Skeletal muscle satellite cell (primary cell): ENCODE measurements around the gene LPO.

ENCODE experiments used
- H3K27me3 ChIP-seq: 2 replicates; pipeline ENCODE4 v1.7.0; 2013; ENCODE audit warnings: low read length; ENCODE audit not compliant: control insufficient read depth, insufficient read depth
- H3K36me3 ChIP-seq: 2 replicates; pipeline ENCODE4 v1.7.0; 2013; ENCODE audit warnings: mild to moderate bottlenecking, control low read depth, low read length; ENCODE audit not compliant: insufficient read depth
- H3K4me1 ChIP-seq: 2 replicates; pipeline ENCODE4 v1.7.0; 2013; ENCODE audit warnings: low read length; ENCODE audit not compliant: control insufficient read depth, insufficient read depth
- H3K4me2 ChIP-seq: 2 replicates; pipeline ENCODE4 v1.7.0; 2013; ENCODE audit warnings: mild to moderate bottlenecking, low read length
- H3K4me3 ChIP-seq: 2 replicates; pipeline ENCODE4 v1.7.0; 2013; ENCODE audit warnings: low read length
- H3K9ac ChIP-seq: 2 replicates; pipeline ENCODE4 v1.7.0; 2013; ENCODE audit warnings: mild to moderate bottlenecking, low read depth, low read length, moderate library complexity
- H3K9me3 ChIP-seq: replicated peaks from 2 replicates; pipeline ENCODE4 v1.7.0; 2013; ENCODE audit warnings: mild to moderate bottlenecking, control low read depth, low read length

LPO gene

DNA sequence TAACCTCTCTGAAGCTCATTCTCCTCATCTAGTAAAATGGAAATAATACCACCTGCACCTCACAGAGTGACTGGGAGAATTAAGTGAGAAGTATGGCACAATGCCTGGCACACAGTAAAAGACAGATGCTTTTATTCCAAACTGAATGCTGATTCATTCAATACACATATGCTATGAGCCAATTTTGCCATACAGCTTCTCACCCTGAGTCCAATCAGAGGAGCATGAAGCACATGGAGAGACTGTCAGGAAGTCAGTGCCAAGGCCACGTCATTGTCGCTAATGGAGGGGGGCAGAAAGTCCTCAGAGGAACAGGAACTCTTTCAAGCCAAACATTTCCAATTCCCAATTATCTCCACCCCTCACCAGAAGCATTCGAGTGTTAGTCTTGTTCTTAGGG, 30.9 kb upstream of the LPO start:
- Histone ChIP-seq H3K9ac (no peak overlapping the region), H3K4me2 (no peak overlapping the region), H3K9me3 (no peaks in the 10 kb centered on the region), H3K4me1 (no peaks in the 10 kb centered on the region), H3K4me3 (no peak overlapping the region), H3K36me3 (peaks cover 19% of the 10 kb centered on the region), H3K27me3 (no peaks in the 10 kb centered on the region)

DNA sequence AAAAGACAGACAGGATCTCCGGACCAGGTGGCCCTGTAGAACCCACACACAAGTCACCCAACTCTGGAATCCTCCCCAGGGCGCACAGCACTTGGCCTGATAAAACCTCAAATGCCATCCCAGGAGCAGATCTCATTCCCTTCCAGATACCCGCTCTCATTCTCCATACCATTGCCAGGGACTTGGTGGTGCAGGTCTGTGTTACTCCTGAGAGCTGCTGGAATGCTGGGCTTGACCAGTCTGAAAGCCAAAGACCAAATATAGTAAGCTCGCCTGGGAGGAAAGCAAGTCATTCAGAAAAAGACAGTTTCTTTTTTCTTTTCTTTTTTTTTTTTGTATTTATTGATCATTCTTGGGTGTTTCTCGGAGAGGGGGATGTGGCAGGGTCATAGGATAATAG, 30.0 kb upstream of the LPO start:
- Histone ChIP-seq H3K9ac (no peak overlapping the region), H3K4me3 (no peak overlapping the region), H3K4me2 (no peak overlapping the region), H3K4me1 (no peaks in the 10 kb centered on the region), H3K9me3 (no peaks in the 10 kb centered on the region), H3K27me3 (no peaks in the 10 kb centered on the region), H3K36me3 (peaks cover 19% of the 10 kb centered on the region)

DNA sequence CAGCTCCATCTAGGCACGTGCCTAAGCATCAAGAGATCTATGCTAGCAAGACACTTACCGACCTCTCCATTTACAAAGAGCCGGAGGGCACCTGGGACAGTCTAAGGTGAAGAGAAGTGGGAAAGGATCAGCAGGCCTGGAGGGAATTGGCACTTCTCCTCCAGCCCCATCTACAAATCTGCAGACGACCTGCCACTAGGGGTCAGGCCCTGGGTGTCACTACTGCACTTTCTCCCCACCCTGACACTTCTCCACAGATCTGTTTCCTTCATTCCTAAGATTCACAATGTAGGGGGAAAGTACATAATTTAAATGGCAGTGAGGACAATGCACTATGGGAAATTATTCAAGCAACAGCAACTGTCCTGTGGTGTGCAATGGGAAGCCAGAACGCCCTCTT, 27.5 kb upstream of the LPO start:
- H3K9me3 ChIP-seq, result no peaks in the 10 kb centered on the region
- H3K4me1 ChIP-seq, result no peaks in the 10 kb centered on the region
- no peaks in the 10 kb centered on the region for H3K27me3 ChIP-seq
- no peak overlapping the region for H3K9ac ChIP-seq
- H3K4me3 ChIP-seq, result no peak overlapping the region
- H3K36me3 ChIP-seq, result peaks cover 19% of the 10 kb centered on the region
- no peak overlapping the region for H3K4me2 ChIP-seq

DNA sequence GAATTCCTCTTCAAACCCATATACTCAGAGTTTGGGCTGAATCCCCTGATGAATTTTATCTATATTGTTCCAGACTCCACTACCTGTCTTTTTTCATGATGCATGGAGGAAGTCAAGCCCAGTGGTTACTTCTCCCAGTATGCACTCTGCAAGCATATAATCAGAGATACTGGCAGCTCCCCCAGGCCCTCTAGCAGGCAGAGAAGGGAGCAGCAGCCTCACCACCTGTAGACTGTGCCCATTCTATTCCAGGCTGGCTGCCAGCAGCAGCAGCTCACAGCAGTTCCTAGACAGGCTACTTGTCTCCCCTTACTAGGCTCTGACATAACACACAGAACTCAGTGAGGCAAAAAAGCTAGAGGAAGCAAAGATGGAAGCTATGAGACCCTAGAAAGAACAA, 22.7 kb upstream of the LPO start:
- H3K9ac ChIP-seq, result no peak overlapping the region
- H3K27me3 ChIP-seq, result no peaks in the 10 kb centered on the region
- H3K4me2 ChIP-seq, result no peak overlapping the region
- no peaks in the 10 kb centered on the region for H3K36me3 ChIP-seq
- no peak overlapping the region for H3K4me3 ChIP-seq
- no peaks in the 10 kb centered on the region for H3K9me3 ChIP-seq
- peaks cover 9% of the 10 kb centered on the region for H3K4me1 ChIP-seq

DNA sequence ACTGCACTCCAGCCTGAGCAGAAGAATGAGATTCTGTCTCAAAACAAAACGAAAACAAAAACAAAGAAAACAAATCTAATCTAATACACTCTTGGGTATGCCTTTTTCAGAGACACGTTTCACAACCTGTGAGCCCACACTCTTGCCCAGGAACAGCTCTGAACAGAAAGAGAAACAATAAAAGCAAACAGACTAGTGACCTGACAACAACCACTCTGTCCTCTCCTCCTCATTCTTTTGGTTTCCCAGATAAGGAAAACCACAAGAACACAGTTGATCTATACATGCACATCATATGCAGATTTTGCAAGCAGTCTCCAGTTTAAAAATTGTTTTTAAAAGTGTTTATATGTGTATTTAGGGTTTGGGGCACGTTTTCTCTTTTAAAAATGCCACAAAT, 20.6 kb upstream of the LPO start:
- H3K27me3 ChIP-seq, result no peaks in the 10 kb centered on the region
- H3K4me3 ChIP-seq, result no peak overlapping the region
- H3K9me3 ChIP-seq, result no peaks in the 10 kb centered on the region
- H3K4me2 ChIP-seq, result no peak overlapping the region
- no peaks in the 10 kb centered on the region for H3K36me3 ChIP-seq
- H3K9ac ChIP-seq, result no peak overlapping the region
- H3K4me1 ChIP-seq, result peaks cover 9% of the 10 kb centered on the region

DNA sequence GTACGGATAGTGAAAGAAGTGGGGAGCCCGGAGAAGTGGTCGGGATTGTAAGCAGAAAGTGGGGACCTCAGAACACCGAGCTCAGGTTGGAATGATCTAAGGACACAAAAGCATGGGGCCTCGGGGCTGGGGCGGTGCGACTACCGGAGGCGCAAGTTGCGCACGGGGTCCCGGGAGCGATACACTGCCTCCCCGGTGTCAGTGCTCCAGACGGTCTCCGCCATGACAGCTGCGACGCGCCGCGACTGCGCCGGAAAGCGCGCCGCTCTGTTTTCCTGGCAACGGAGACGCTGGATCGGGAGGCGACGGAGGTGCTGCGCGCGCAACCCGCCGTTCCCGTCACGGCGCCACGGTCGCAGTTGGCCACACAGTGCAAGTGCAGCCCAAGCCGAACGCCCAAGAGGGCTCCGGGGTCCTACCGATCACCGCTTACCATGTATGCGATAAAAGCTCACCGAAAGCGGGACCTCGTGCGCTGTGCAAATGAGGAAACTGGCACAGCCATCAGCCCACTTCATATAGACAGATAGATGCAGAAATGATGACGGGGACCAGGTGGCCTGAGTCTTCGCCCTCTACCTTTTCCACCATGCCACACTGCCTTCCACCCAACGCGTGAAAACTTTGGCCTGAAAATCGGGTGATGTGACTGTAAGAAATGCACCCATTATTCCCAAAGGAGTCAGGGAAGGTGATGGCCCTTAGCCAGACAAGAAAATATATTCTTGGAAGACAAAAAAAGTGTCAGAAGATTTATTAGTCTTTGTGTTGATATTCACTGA, 19.2 kb upstream of the LPO start, which contains the start of gene MKS1:
Gene MKS1 (minus strand): TSS at position 249 of the 782 bp plus-strand sequence. CDS start 25 bp downstream, at position 224.
- Histone ChIP-seq H3K4me2 (peak within 1 kb of the TSS; percentile 94), H3K9me3 (no peaks in the 10 kb centered on the region), H3K4me1 (peaks cover 15% of the 10 kb centered on the region), H3K4me3 (peak within 1 kb of the TSS; percentile 88), H3K27me3 (no peaks in the 10 kb centered on the region), H3K9ac (peak within 1 kb of the TSS; percentile 86), H3K36me3 (no peaks in the 10 kb centered on the region)

DNA sequence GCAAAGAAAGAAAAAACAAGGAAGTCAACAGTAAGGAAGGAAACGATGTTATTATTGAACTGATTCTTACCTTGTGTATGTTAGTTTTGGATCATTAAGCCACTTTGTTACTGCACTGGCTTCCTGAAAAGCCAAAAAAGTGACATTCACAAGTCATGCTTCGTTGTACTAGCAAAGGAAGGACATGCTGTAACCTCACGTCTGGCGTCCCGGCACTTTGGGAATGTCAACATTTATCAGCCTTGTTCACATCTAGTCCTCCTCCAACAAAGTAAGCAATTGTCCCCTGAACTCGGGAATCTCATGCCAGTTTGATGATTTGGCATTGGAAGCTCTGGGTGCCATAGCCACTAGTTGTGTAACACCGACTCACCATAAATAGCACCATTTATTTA, 18.6 kb upstream of the LPO start:
- peak overlapping the region; percentile 94 for H3K4me2 ChIP-seq
- H3K9ac ChIP-seq, result peak overlapping the region; percentile 40
- no peaks in the 10 kb centered on the region for H3K36me3 ChIP-seq
- H3K4me3 ChIP-seq, result peak overlapping the region; percentile 88
- peaks cover 21% of the 10 kb centered on the region for H3K4me1 ChIP-seq
- no peaks in the 10 kb centered on the region for H3K27me3 ChIP-seq
- H3K9me3 ChIP-seq, result no peaks in the 10 kb centered on the region

DNA sequence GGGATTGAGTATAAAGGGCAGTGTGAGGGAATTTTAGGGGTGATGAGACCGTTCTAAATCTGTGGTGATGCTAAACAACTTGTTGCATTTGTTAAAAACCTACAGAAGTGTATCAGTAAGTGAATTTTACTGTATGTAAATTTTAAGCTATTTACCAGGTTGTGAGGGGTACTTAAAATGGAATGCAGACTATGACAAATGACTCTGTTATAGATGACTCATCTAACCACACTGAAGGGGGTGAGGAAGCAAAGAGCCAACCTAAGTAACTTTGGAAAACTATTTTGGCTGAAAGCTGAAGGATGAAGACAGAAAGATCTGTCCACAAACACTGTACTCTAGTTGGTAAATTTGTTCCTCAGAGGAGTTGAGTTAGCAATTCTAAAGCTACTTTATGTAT, 14.1 kb upstream of the LPO start:
- Histone ChIP-seq H3K9me3 (no peaks in the 10 kb centered on the region), H3K9ac (no peak overlapping the region), H3K36me3 (no peaks in the 10 kb centered on the region), H3K27me3 (peaks cover 12% of the 10 kb centered on the region), H3K4me1 (peaks cover 21% of the 10 kb centered on the region), H3K4me2 (peak overlapping the region; percentile 56), H3K4me3 (no peak overlapping the region)

DNA sequence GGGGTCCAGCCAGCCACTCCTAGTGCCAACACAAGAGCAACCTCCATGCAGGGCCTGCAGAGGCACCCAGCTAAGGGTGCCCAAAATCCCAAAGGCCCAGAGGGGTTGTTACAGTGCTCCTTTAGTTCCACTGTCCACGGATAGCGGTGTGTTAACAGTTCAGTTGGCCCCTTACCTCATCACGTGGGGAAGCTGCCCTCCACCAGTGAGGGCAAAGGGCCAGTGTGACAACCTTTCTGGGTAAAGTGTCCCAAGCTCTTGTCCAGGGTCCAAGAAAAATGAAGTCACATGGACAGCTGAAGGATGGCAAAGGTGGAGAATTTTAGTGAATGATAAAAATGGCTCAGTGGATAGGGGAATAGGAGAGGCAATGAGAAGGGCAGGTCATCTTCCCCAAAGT, 10.7 kb upstream of the LPO start:
- no peaks in the 10 kb centered on the region for H3K9me3 ChIP-seq
- H3K4me2 ChIP-seq, result no peak overlapping the region

DNA sequence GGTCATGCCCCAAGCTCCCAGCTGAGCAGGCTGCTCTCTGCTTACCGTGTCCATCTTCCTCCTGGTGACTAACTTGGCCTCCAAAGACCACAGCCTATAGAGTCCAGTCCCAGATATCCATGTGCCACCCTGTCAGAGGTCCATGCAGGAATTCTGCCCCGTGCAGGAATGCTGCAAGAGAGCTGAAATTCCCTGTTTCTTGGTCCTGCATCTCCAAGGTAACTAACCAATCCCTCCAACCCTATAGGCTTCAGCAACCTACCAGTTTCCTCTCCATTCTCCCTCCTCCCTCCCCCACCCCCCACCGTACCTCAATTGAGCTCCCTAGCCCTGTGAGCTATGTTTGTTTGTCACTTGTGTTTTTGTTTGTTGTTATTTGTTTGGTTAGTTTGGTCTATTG, 9.7 kb upstream of the LPO start:
- Histone ChIP-seq H3K4me2 (no peak overlapping the region), H3K4me1 (peaks cover 16% of the 10 kb centered on the region), H3K9me3 (no peaks in the 10 kb centered on the region), H3K27me3 (peaks cover 23% of the 10 kb centered on the region), H3K9ac (no peak overlapping the region), H3K36me3 (no peaks in the 10 kb centered on the region), H3K4me3 (no peak overlapping the region)

More for the DNA sequence above, 10.7 kb upstream of the LPO start:
- Histone ChIP-seq H3K4me1 (peaks cover 17% of the 10 kb centered on the region), H3K4me3 (no peak overlapping the region), H3K27me3 (peaks cover 23% of the 10 kb centered on the region), H3K36me3 (no peaks in the 10 kb centered on the region), H3K9ac (no peak overlapping the region)

DNA sequence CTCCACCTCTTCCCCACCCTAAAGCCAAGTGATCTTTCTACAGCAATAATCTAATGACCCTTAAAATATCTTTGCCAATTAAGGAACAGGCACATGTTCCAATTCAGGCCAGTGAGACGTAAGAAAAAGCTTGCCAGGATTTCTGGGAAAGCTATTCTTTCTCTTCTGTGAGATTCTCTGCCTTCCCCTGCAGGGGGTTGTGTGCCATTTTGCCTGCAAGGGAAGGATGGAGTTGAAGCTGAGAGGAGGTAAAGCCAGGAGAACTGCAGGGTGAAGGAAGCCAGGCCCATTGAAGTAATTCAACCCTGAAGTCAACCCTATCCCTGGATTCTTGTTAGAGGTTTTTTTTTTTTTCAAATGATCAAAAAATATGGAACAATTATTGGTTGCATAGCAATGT, 9.0 kb upstream of the LPO start:
- peaks cover 9% of the 10 kb centered on the region for H3K4me1 ChIP-seq
- no peak overlapping the region for H3K4me2 ChIP-seq
- no peak overlapping the region for H3K9ac ChIP-seq
- H3K9me3 ChIP-seq, result no peaks in the 10 kb centered on the region
- H3K36me3 ChIP-seq, result no peaks in the 10 kb centered on the region
- no peak overlapping the region for H3K4me3 ChIP-seq
- peaks cover 26% of the 10 kb centered on the region for H3K27me3 ChIP-seq

DNA sequence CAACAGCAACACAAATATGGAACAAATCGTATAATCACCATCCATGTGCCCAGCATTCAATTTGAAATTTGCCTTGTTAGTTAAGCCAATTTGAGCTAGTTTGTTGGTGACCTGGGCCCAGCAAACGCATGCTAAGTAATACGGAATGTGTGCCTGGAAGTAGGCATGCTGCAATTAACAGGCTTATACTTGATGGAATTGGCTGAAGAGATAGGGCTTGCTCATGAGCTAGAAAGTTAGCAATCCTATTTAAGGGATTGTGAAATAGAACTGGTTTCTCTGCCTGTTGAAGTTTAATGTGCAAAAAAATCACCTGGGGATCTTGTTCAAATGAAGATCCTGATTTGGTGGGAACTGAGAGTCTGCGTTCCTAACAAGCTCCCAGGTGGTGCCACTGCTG, 8.5 kb upstream of the LPO start:
- H3K27me3 ChIP-seq, result peaks cover 31% of the 10 kb centered on the region
- H3K4me2 ChIP-seq, result no peak overlapping the region

More for the DNA sequence above, 8.5 kb upstream of the LPO start:
- Histone ChIP-seq H3K4me1 (peaks cover 5% of the 10 kb centered on the region), H3K36me3 (no peaks in the 10 kb centered on the region), H3K9ac (no peak overlapping the region), H3K9me3 (no peaks in the 10 kb centered on the region), H3K4me3 (no peak overlapping the region)
